IMR-90 (cell line): ENCODE data around the gene TXNDC16. TPM values are rescaled to one million over a fixed set of nuclear protein-coding genes. Genes with fewer than 3 reads are reported as not detected.

Experiments used
- ATAC-seq: fragments of 200-7000 bp; cut with Tn5 transposase; 2 replicates; pipeline ENCODE4 v1.9.1; 2020; ENCODE audit warnings: low read depth, mild to moderate bottlenecking, moderate library complexity
- BruUV-seq: library from RNA; stranded (reverse); fragments of 400-500 nt; replicated peaks from 2 replicates; lab custom pipeline; 2021; lab: Mats Ljungman, UMichigan
- CTCF ChIA-PET: fragments of 300-600 bp; formaldehyde crosslinking; extraction: SDS; loops from one replicate; lab custom pipeline; 2021; ENCODE audit warnings: antibody characterized with exemption; lab: Yijun Ruan, JAX
- POLR2A ChIA-PET: fragments of 300-600 bp; sonication (Branson Sonifier 250); formaldehyde crosslinking; loops from one replicate; lab custom pipeline; 2022; ENCODE audit warnings: antibody characterized with exemption; ENCODE audit not compliant: unreplicated experiment; lab: Charles Lee
- DNase-seq: peaks from one replicate; pipeline ENCODE4 v3.0.0; 2013
- H2AFZ ChIP-seq: replicated peaks from 2 replicates; pipeline ENCODE3; 2013; ENCODE audit warnings: low read length, mild to moderate bottlenecking; ENCODE audit not compliant: poor library complexity
- H2AK5ac ChIP-seq: 2 replicates; pipeline ENCODE4 v1.6.1; 2013; ENCODE audit warnings: low read depth, low read length, inconsistent platforms
- H2AK9ac ChIP-seq: replicated peaks from 2 replicates; pipeline ENCODE3; 2013; ENCODE audit warnings: mild to moderate bottlenecking, low read depth, low read length, moderate library complexity; ENCODE audit not compliant: poor library complexity
- H2BK120ac ChIP-seq: 2 replicates; pipeline ENCODE4 v1.6.1; 2013; ENCODE audit warnings: low read depth, low read length, inconsistent platforms
- H2BK15ac ChIP-seq: 3 replicates; pipeline ENCODE4 v1.6.1; 2013; ENCODE audit warnings: low read depth, low read length, inconsistent platforms
- H2BK20ac ChIP-seq: 2 replicates; pipeline ENCODE4 v1.6.1; 2013; ENCODE audit warnings: low read depth, mild to moderate bottlenecking, inconsistent platforms, low read length, moderate library complexity
- H2BK5ac ChIP-seq: 2 replicates; pipeline ENCODE4 v1.6.1; 2013; ENCODE audit warnings: mild to moderate bottlenecking, low read depth, low read length, inconsistent platforms; ENCODE audit not compliant: poor library complexity, severe bottlenecking
- H3K14ac ChIP-seq: replicated peaks from 2 replicates; pipeline ENCODE4 v1.6.1; 2013; ENCODE audit warnings: low read depth, low read length, inconsistent platforms
- H3K18ac ChIP-seq: 2 replicates; pipeline ENCODE4 v1.6.1; 2013; ENCODE audit warnings: low read depth, low read length, control low read depth
- H3K23ac ChIP-seq: 2 replicates; pipeline ENCODE4 v1.6.1; 2013; ENCODE audit warnings: low read depth, low read length, inconsistent platforms
- H3K27ac ChIP-seq: 2 replicates; pipeline ENCODE4 v1.5.1; 2013; ENCODE audit warnings: mild to moderate bottlenecking, control low read depth, low read length; ENCODE audit not compliant: insufficient read depth
- H3K27me3 ChIP-seq: 2 replicates; pipeline ENCODE4 v1.6.1; 2013; ENCODE audit warnings: low read length; ENCODE audit not compliant: control insufficient read depth, insufficient read depth
- H3K36me3 ChIP-seq: 2 replicates; pipeline ENCODE4 v1.6.1; 2013; ENCODE audit warnings: low read length, mixed read lengths; ENCODE audit not compliant: control insufficient read depth, insufficient read depth
- H3K4ac ChIP-seq: 2 replicates; pipeline ENCODE4 v1.6.1; 2013; ENCODE audit warnings: low read depth, low read length, inconsistent platforms
- H3K4me1 ChIP-seq: 2 replicates; pipeline ENCODE4 v1.6.1; 2013; ENCODE audit warnings: low read length, mixed read lengths; ENCODE audit not compliant: control insufficient read depth, insufficient read depth
- H3K4me2 ChIP-seq: 2 replicates; pipeline ENCODE4 v1.6.1; 2013; ENCODE audit warnings: low read depth, mild to moderate bottlenecking, control low read depth, low read length, moderate library complexity
- H3K4me3 ChIP-seq: 2 replicates; pipeline ENCODE4 v1.5.1; 2013; ENCODE audit warnings: low read depth, mild to moderate bottlenecking, control low read depth, low read length, moderate library complexity; ENCODE audit not compliant: insufficient read depth
- H3K56ac ChIP-seq: 2 replicates; pipeline ENCODE4 v1.6.1; 2013; ENCODE audit warnings: low read length, inconsistent platforms; ENCODE audit not compliant: insufficient read depth; ENCODE audit errors: extremely low read depth
- H3K79me1 ChIP-seq, 2 experiments: 2 replicates each; pipeline ENCODE4 v1.6.1; 2013; ENCODE audit warnings: low read length in 2 of 2, inconsistent platforms in 1 of 2, low read depth in 1 of 2
- H3K9ac ChIP-seq: 2 replicates; pipeline ENCODE4 v1.6.1; 2013; ENCODE audit warnings: low read depth, low read length, control low read depth
- H3K9me1 ChIP-seq: 2 replicates; pipeline ENCODE4 v1.6.1; 2013; ENCODE audit warnings: low read length, inconsistent platforms; ENCODE audit not compliant: insufficient read depth
- H3K9me3 ChIP-seq: 2 replicates; pipeline ENCODE4 v1.6.1; 2013; ENCODE audit warnings: low read length; ENCODE audit not compliant: control insufficient read depth, insufficient read depth
- H4K20me1 ChIP-seq: 2 replicates; pipeline ENCODE4 v1.6.1; 2013; ENCODE audit warnings: low read length, inconsistent platforms; ENCODE audit not compliant: insufficient read depth
- H4K5ac ChIP-seq: 2 replicates; pipeline ENCODE4 v1.6.1; 2013; ENCODE audit warnings: mild to moderate bottlenecking, low read depth, low read length, control low read depth
- H4K8ac ChIP-seq, 2 experiments: 2 replicates each; pipeline ENCODE4 v1.6.1; 2013; ENCODE audit warnings: low read depth in 2 of 2, low read length in 2 of 2, control low read depth in 1 of 2, inconsistent platforms in 1 of 2
- H4K91ac ChIP-seq: 2 replicates; pipeline ENCODE4 v1.6.1; 2013; ENCODE audit warnings: low read depth, low read length, inconsistent platforms; ENCODE audit not compliant: insufficient read depth
- MXI1 ChIP-seq: IDR thresholded peaks from 2 replicates; pipeline ENCODE4 v1.6.1; 2012; ENCODE audit warnings: low read depth, mild to moderate bottlenecking, low read length, moderate library complexity, borderline replicate concordance
- NFE2L2 ChIP-seq: fragments of 150-350 bp; IDR thresholded peaks from 2 replicates; pipeline ENCODE4 v1.6.1; 2016; ENCODE audit warnings: low read depth, mild to moderate bottlenecking, low read length
- RFX5 ChIP-seq: IDR thresholded peaks from 2 replicates; pipeline ENCODE4 v1.8.0; 2012; ENCODE audit warnings: low read depth, mild to moderate bottlenecking, low read length, moderate library complexity
- WGBS, 2 experiments: methylation state at CpG; one replicate each; pipeline versions ENCODE4 v1.1.5 to v1.1.7; 2013; ENCODE audit warnings: missing lambda C conversion rate in 2 of 2; ENCODE audit not compliant: insufficient read length in 1 of 2; ENCODE audit errors: extremely low coverage in 2 of 2; 5-methylcytosine and 5-hydroxymethylcytosine counted together
- dilution Hi-C: fragments of 300-500 bp; cut with HindIII; formaldehyde crosslinking; loops from one replicate; pipeline ENCODE4 v1.14.3; 2018; ENCODE audit warnings: low sequenced_read_pairs; ENCODE audit not compliant: unreplicated experiment
- in situ Hi-C: fragments of 300-500 bp; cut with MboI; formaldehyde crosslinking; loops from 3 replicates; pipeline ENCODE4 v1.14.3; 2019; ENCODE audit warnings: low sequenced_read_pairs, inconsistent platforms, mixed read lengths
- intact Hi-C: fragments of 100-400 bp; cut with micrococcal nuclease; formaldehyde crosslinking; loops from 2 replicates; pipeline ENCODE4 v1.10.0; 2022
- polyA plus RNA-seq, 3 experiments: library from polyadenylated mRNA; depleted of rRNA; stranded (reverse); fragments of >200 nt; gene quantifications; 2 replicates each; pipeline ENCODE4 v1.2.3, GENCODE V29; 2012; ENCODE audit warnings: low replicate concordance in 1 of 3
- total RNA-seq: library from RNA; depleted of rRNA; stranded (reverse); fragments of >200 nt; gene quantifications from 2 replicates; pipeline ENCODE4 v1.2.3, GENCODE V29; 2012
- TF ChIP-seq, protein P1 (sequence below): conservative IDR thresholded peaks from 2 replicates; pipeline ENCODE4 v1.5.1; 2012; ENCODE audit warnings: mild to moderate bottlenecking, low read depth, low read length, improper control_type of control experiment

TXNDC16 gene
- total and polyA plus RNA-seq, 2 of the 4 experiments (the other 2 are of a cell fraction) = 1.4 TPM

DNA sequence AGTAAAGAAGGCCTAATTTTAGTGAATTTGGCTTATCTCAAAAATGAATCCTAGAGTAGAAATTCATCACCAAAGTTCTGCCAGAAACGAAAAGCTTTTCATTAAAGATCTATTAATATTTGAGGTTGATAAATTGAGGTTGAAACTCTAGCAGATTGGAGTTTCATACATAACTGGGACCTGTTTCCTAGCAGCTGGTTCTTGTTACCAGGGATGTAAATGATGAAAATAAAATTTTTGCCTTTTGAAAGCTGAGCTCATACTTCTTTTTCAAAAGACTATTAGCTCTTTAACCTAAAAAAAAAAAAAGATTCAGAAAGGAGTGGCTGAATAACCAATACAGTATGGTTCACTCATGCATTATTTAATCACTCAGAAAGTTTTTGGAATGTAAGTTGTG, 139.9 kb downstream of the TXNDC16 start:
- no peaks in the 10 kb centered on the region for H4K20me1 ChIP-seq
- POLR2A ChIA-PET = no interaction called here
- no peak overlapping the region for H4K8ac ChIP-seq
- H4K91ac ChIP-seq = no peak overlapping the region
- H2AK9ac ChIP-seq = no peak overlapping the region
- no TSS peak for BruUV-seq
- H2AK5ac ChIP-seq = no peak overlapping the region
- no peak overlapping the region for H3K4me2 ChIP-seq
- 0 out of 2 replicates have a peak overlapping the region, but pooled peaks have one; percentile 63 for H4K5ac ChIP-seq
- H3K14ac ChIP-seq = no peak overlapping the region
- no peaks in the 10 kb centered on the region for H3K9me1 ChIP-seq
- peaks cover 9% of the 10 kb centered on the region for H3K4me1 ChIP-seq
- no peak overlapping the region for H2BK5ac ChIP-seq
- H3K23ac ChIP-seq = no peak overlapping the region; the same call in 1 of the 2 replicates
- no peak for ATAC-seq
- CTCF ChIA-PET = interaction anchor here (1.2 kb wide), 1 partner anchor 10 kb away, joined by 3 read pairs; no protein-coding TSS in a partner anchor
- TF ChIP-seq RFX5 = no peak
- TF ChIP-seq NFE2L2 = no peak
- TF ChIP-seq, protein P1, sequence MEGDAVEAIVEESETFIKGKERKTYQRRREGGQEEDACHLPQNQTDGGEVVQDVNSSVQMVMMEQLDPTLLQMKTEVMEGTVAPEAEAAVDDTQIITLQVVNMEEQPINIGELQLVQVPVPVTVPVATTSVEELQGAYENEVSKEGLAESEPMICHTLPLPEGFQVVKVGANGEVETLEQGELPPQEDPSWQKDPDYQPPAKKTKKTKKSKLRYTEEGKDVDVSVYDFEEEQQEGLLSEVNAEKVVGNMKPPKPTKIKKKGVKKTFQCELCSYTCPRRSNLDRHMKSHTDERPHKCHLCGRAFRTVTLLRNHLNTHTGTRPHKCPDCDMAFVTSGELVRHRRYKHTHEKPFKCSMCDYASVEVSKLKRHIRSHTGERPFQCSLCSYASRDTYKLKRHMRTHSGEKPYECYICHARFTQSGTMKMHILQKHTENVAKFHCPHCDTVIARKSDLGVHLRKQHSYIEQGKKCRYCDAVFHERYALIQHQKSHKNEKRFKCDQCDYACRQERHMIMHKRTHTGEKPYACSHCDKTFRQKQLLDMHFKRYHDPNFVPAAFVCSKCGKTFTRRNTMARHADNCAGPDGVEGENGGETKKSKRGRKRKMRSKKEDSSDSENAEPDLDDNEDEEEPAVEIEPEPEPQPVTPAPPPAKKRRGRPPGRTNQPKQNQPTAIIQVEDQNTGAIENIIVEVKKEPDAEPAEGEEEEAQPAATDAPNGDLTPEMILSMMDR = no peak
- TF ChIP-seq MXI1 = no peak
- H2BK120ac ChIP-seq = no peak overlapping the region
- H3K4me3 ChIP-seq = no peak overlapping the region
- peak overlapping the region; percentile 40; the same call in 1 of the 2 replicates for H3K18ac ChIP-seq
- H3K56ac ChIP-seq = no peak overlapping the region
- no peaks in the 10 kb centered on the region for H3K27me3 ChIP-seq
- no peaks in the 10 kb centered on the region for H3K79me1 ChIP-seq
- no peak overlapping the region for H3K27ac ChIP-seq
- H2BK20ac ChIP-seq = 0 out of 2 replicates have a peak overlapping the region, but pooled peaks have one; percentile 35
- intact Hi-C loops (no loop called here), in situ Hi-C loops (no loop called here), dilution Hi-C loops (no loop called here)
- no CpG with 5 or more reads among the region's 1 CpG for WGBS, 2 experiments
- H2AFZ ChIP-seq = no peak overlapping the region
- no peak overlapping the region for H2BK15ac ChIP-seq
- H3K9me3 ChIP-seq = no peaks in the 10 kb centered on the region
- no peaks in the 10 kb centered on the region for H3K36me3 ChIP-seq
- H3K9ac ChIP-seq = no peak overlapping the region
- 0 out of 2 replicates have a peak overlapping the region, but pooled peaks have one; percentile 3 for H3K4ac ChIP-seq
- DNase-seq = no peak
